Measurements from ENCODE around the gene ADAMTS17. TPM values are rescaled to one million over a fixed set of nuclear protein-coding genes. Genes with fewer than 3 reads are reported as not detected.

The ADAMTS17 gene
- total and polyA plus RNA-seq, 9 of the 15 experiments (the other 6 are each of a cell fraction or from before 2014, with no cell fraction given): 0.01 to 0.14 (median 0.07) TPM; not detected in 6

- no peak for TF ChIP-seq ZNF592 (IDR thresholded peaks at IDR 0.05)
- no peak for TF ChIP-seq FOXM1 (IDR thresholded peaks at IDR 0.05; ENCODE audit: low read depth)
- TF ChIP-seq FOXM1 (CRISPR knock-in tag; IDR thresholded peaks at IDR 0.05; ENCODE audit: low read depth): no peak
- no peak for TF ChIP-seq ZNF347 (CRISPR knock-in tag; IDR thresholded peaks at IDR 0.05; ENCODE audit: low read depth)
- no peak for TF ChIP-seq POLR3G (IDR thresholded peaks at IDR 0.05; ENCODE audit: extremely low read depth, insufficient read length, insufficient replicate concordance)
- no peak for TF ChIP-seq RFX1 (IDR thresholded peaks at IDR 0.05)
- TF ChIP-seq GTF3C2 (IDR thresholded peaks at IDR 0.05; ENCODE audit: borderline replicate concordance, extremely low read depth, insufficient read length): no peak
- TF ChIP-seq MITF (IDR thresholded peaks at IDR 0.05): no peak
Measured at GRCh38 chr15:99978426-99978825, 363.3 kb downstream of the ADAMTS17 start (continued).
